K562 (cell line): ENCODE results near the gene PEBP1. TPM values are rescaled to one million over a fixed set of nuclear protein-coding genes. Genes with fewer than 3 reads are reported as not detected.

ENCODE experiments used
- ATAC-seq: fragments of 200-7000 bp; cut with Tn5 transposase; 3 replicates; pipeline ENCODE4 v1.9.1; 2020; ENCODE audit warnings: moderate library complexity
- BruUV-seq: library from RNA; stranded (reverse); fragments of 400-500 nt; replicated peaks from 2 replicates; lab custom pipeline; 2021; lab: Mats Ljungman, UMichigan
- CTCF ChIA-PET: fragments of 300-600 bp; formaldehyde crosslinking; extraction: SDS; loops from one replicate; lab custom pipeline; 2021; ENCODE audit warnings: low intra/inter-chr PET ratio; lab: Yijun Ruan, JAX
- POLR2A ChIA-PET: fragments of 300-600, 350-650 bp; sonication (Branson Sonifier 250); formaldehyde crosslinking; extraction: SDS; loops from one replicate; lab custom pipeline; 2021; ENCODE audit warnings: antibody characterized with exemption, inconsistent platforms; lab: Yijun Ruan, JAX
- DNase-seq, 4 experiments: peaks; one replicate each; pipeline versions ENCODE4 v3.0.0 to v3.0.0-alpha.2; 2011 to 2018; ENCODE audit warnings: low spot score in 3 of 4, mixed read lengths in 3 of 4; ENCODE audit errors: extremely low read depth in 1 of 4
- FAIRE-seq: peaks from 2 replicates; lab custom pipeline; 2011; peaks lifted over from hg19 to GRCh38; lab: Jason Lieb, UNC
- H2AFZ ChIP-seq: 2 replicates; pipeline ENCODE4 v1.6.0; 2011; ENCODE audit warnings: low read depth, low read length, control low read depth, inconsistent platforms
- H3K27ac ChIP-seq: fragments of 200-600 bp; 3 replicates; pipeline ENCODE4 v1.8.0; 2011; ENCODE audit warnings: low read depth, mild to moderate bottlenecking, control low read depth, inconsistent platforms, low read length, moderate library complexity, mixed read lengths; ENCODE audit errors: extremely low read depth
- H3K27me3 ChIP-seq, 2 experiments: fragments of 300-600 bp in 1 of 2; 2 replicates in 1 of 2; 3 replicates in 1 of 2; pipeline versions ENCODE4 v1.6.0 to v1.8.0; 2011; ENCODE audit warnings: inconsistent platforms in 2 of 2, low read length in 2 of 2, mild to moderate bottlenecking in 1 of 2, mixed read lengths in 1 of 2, moderate library complexity in 1 of 2; ENCODE audit not compliant: control insufficient read depth in 2 of 2, insufficient read depth in 2 of 2
- H3K36me3 ChIP-seq: fragments of 300-600 bp; 3 replicates; pipeline ENCODE4 v1.8.0; 2011; ENCODE audit warnings: mild to moderate bottlenecking, low read length, inconsistent platforms; ENCODE audit not compliant: control insufficient read depth, insufficient read depth
- H3K4me1 ChIP-seq, 2 experiments: fragments of 200-600 bp in 1 of 2; replicated peaks in 1 of 2; 2 replicates in 1 of 2; 3 replicates in 1 of 2; pipeline versions ENCODE4 v1.5.1 to v1.8.0; 2011; ENCODE audit warnings: inconsistent platforms in 2 of 2, low read length in 2 of 2, mild to moderate bottlenecking in 1 of 2, mixed read lengths in 1 of 2, moderate library complexity in 1 of 2; ENCODE audit not compliant: control insufficient read depth in 2 of 2, insufficient read depth in 2 of 2
- H3K4me2 ChIP-seq: 2 replicates; pipeline ENCODE4 v1.6.1; 2011; ENCODE audit warnings: low read length, control low read depth, inconsistent platforms, mixed read lengths; ENCODE audit not compliant: insufficient read depth
- H3K4me3 ChIP-seq: fragments of 200-600 bp; sonication (generic), shearing (Covaris generic); 2 replicates; pipeline ENCODE4 v1.5.1; 2016; ENCODE audit warnings: control low read depth, inconsistent platforms
- H3K79me2 ChIP-seq: fragments of 200-600 bp; 3 replicates; pipeline ENCODE4 v1.8.0; 2011; ENCODE audit warnings: low read length, inconsistent platforms; ENCODE audit not compliant: control insufficient read depth, insufficient read depth
- H3K9ac ChIP-seq, 2 experiments: 2 replicates each; pipeline versions ENCODE4 v1.6.0 to v1.6.1; 2011; ENCODE audit warnings: low read depth in 2 of 2, low read length in 2 of 2, control low read depth in 1 of 2, inconsistent platforms in 1 of 2, mild to moderate bottlenecking in 1 of 2, mixed read lengths in 1 of 2; ENCODE audit not compliant: insufficient read depth in 1 of 2
- H3K9me1 ChIP-seq: one replicate; pipeline ENCODE4 v1.6.0; 2011; ENCODE audit warnings: inconsistent platforms, mild to moderate bottlenecking, low read length, moderate library complexity; ENCODE audit not compliant: control insufficient read depth, insufficient read depth
- H3K9me3 ChIP-seq: replicated peaks from 2 replicates; pipeline ENCODE4 v1.5.1; 2011; ENCODE audit warnings: low read depth, low read length, inconsistent platforms; ENCODE audit not compliant: control insufficient read depth, insufficient read depth
- H4K20me1 ChIP-seq: replicated peaks from 2 replicates; pipeline ENCODE4 v1.6.1; 2011; ENCODE audit warnings: low read length, inconsistent platforms, mixed read lengths; ENCODE audit not compliant: control insufficient read depth, insufficient read depth
- AFF1 ChIP-seq, 2 experiments: fragments of 450-650 bp; IDR thresholded peaks; 2 replicates each; pipeline ENCODE4 v1.6.1; 2018; ENCODE audit warnings: mild to moderate bottlenecking in 2 of 2, low read depth in 1 of 2; ENCODE audit not compliant: partially characterized antibody in 2 of 2
- FOXA3 ChIP-seq, 2 experiments: fragments of 450-650 bp in 1 of 2; sonication (generic) in 1 of 2; formaldehyde crosslinking; IDR thresholded peaks in 1 of 2; conservative IDR thresholded peaks in 1 of 2; 2 replicates each; pipeline versions ENCODE4 v1.4.0 to v1.8.0; 2020 to 2022; ENCODE audit warnings: mild to moderate bottlenecking in 2 of 2, missing genetic modification reagents in 1 of 2
- HOMEZ ChIP-seq: fragments of 250-450 bp; sonication (Bioruptor Pico); IDR thresholded peaks from 2 replicates; pipeline ENCODE4 v1.4.0; 2020; ENCODE audit warnings: mild to moderate bottlenecking, moderate library complexity
- KAT2B ChIP-seq: IDR thresholded peaks from one replicate; pipeline ENCODE4 v1.6.1; 2012; ENCODE audit warnings: low read depth, mild to moderate bottlenecking, control low read depth, inconsistent platforms, low read length, moderate library complexity
- L3MBTL2 ChIP-seq: fragments of 450-650 bp; IDR thresholded peaks from 2 replicates; pipeline ENCODE4 v1.6.1; 2016; ENCODE audit warnings: mild to moderate bottlenecking, moderate library complexity
- MXI1 ChIP-seq: IDR thresholded peaks from 2 replicates; pipeline ENCODE4 v1.6.1; 2011; ENCODE audit warnings: low read depth, mild to moderate bottlenecking, improper control_type of control experiment, low read length
- SAP30 ChIP-seq: fragments of 200-600 bp; sonication (generic); IDR thresholded peaks from 2 replicates; pipeline ENCODE4 v1.6.1; 2012; ENCODE audit warnings: borderline replicate concordance, low read depth, mild to moderate bottlenecking, moderate library complexity, low read length, control low read depth, inconsistent platforms; ENCODE audit not compliant: insufficient read depth, poor library complexity, severe bottlenecking
- SMARCC2 ChIP-seq: fragments of 450-650 bp; IDR thresholded peaks from 2 replicates; pipeline ENCODE4 v1.6.1; 2017; ENCODE audit warnings: antibody characterized with exemption, moderate library complexity, mild to moderate bottlenecking, low read depth
- WGBS: fragments of 100-300 bp; shearing (Covaris generic); methylation state at CpG from one replicate; pipeline ENCODE4 v1.1.6; 2016; ENCODE audit warnings: low coverage, mixed read lengths; ENCODE audit not compliant: insufficient coverage; ENCODE audit errors: missing lambda C conversion rate; 5-methylcytosine and 5-hydroxymethylcytosine counted together
- in situ Hi-C: fragments of 300-500 bp; cut with MboI; formaldehyde crosslinking; loops from 4 replicates; pipeline ENCODE4 v1.15.0; 2018; ENCODE audit warnings: inconsistent platforms, mixed read lengths
- intact Hi-C: fragments of 100-400 bp; cut with micrococcal nuclease; formaldehyde crosslinking; loops from 2 replicates; pipeline ENCODE4 v1.14.2; 2022
- polyA plus RNA-seq, 8 experiments: library from polyadenylated mRNA; depleted of rRNA in 4 of 8; stranded (reverse) in 5 of 8; unstranded in 3 of 8; fragments of >200 nt; fragmentation: Nextera tagmentation in 2 of 8; fragmentation: Illumina TruSeq in 1 of 8; extraction: Ambion mirVana in 2 of 8; extraction: Trizol in 1 of 8; gene quantifications; 2 replicates each; pipeline versions ENCODE4 v1.2.1 to v1.2.3, GENCODE V29; 2011 to 2014; ENCODE audit warnings: inconsistent platforms in 1 of 8, missing spikeins in 1 of 8
- total RNA-seq, 7 experiments: library from RNA; depleted of rRNA in 6 of 7; stranded (reverse); fragments of >200 nt in 6 of 7; fragmentation: Illumina TruSeq in 2 of 7; extraction: Trizol in 2 of 7; gene quantifications; 2 replicates each; pipeline versions ENCODE4 v1.2.1 to v1.2.3, GENCODE V29; 2011 to 2021; ENCODE audit warnings: low replicate concordance in 1 of 7

Gene PEBP1
- total and polyA plus RNA-seq, 9 of the 15 experiments (the other 6 are each of a cell fraction or from before 2014, with no cell fraction given), result 77.3 to 207 (median 153) TPM

GRCh38 chr12:118124333-118124874 is 11.5 kb upstream of the PEBP1 start (continued):
- TF ChIP-seq AFF1 (IDR thresholded peaks at IDR 0.05; ENCODE audit: low read depth in 1 of 2, partially characterized antibody in 2 of 2) (no peak), FOXA3 (CRISPR knock-in tag; conservative IDR thresholded peaks at IDR 0.05 in 1 of 2, IDR thresholded peaks at IDR 0.05 in 1 of 2) (peak; percentile 48 to 65; a peak in 2 of 4 replicates), SAP30 (no peak)

- H3K27ac ChIP-seq, result no peak overlapping the region
- ChIA-PET CTCF (interaction anchor here (0.6 kb wide), 1 partner anchor 1847 kb away, joined by 3 read pairs; no protein-coding TSS in a partner anchor), POLR2A (interaction anchor here (0.6 kb wide), 1 partner anchor 796 kb away, joined by 3 read pairs; no protein-coding TSS in a partner anchor)
- H3K4me1 ChIP-seq, result peaks cover 4 to 9% of the 10 kb centered on the region in 2 experiments; a peak in 4 of 5 replicates
- H2AFZ ChIP-seq, result no peak overlapping the region
- DNase-seq, result no peak
- no peak for ATAC-seq
- no peak for FAIRE-seq
- H3K4me3 ChIP-seq, result no peak overlapping the region
- H3K9me3 ChIP-seq, result no peaks in the 10 kb centered on the region
- H3K9ac ChIP-seq, result no peak overlapping the region
- no peaks in the 10 kb centered on the region for H3K27me3 ChIP-seq
- intact Hi-C loops (no loop called here), in situ Hi-C loops (no loop called here)
- TF ChIP-seq MXI1 (no peak), HOMEZ (no peak), KAT2B (no peak), SMARCC2 (no peak), L3MBTL2 (no peak)
- no peaks in the 10 kb centered on the region for H3K9me1 ChIP-seq
- no peak overlapping the region for H3K4me2 ChIP-seq
- no peaks in the 10 kb centered on the region for H4K20me1 ChIP-seq
- 83% methylated on average over 4 of the region's 4 CpGs for WGBS
- no peaks in the 10 kb centered on the region for H3K79me2 ChIP-seq
- no TSS peak for BruUV-seq
- no peaks in the 10 kb centered on the region; the same call in 2 of the 3 replicates for H3K36me3 ChIP-seq
These were observed 10.2 kb upstream of the PEBP1 start for GRCh38 chr12:118125743-118126118.
